HG02840 (cell line): ENCODE results near the gene JAK2.
"Not testable (repeated sequence)": the region's sequence is repeated elsewhere in the genome, so short reads cannot be mapped to it uniquely, and the experiment has no call there.

Experiments
- ATAC-seq: cut with Tn5 transposase; IDR thresholded peaks from one replicate; pipeline ENCODE4 v1.9.1; 2021; ENCODE audit warnings: mild to moderate bottlenecking, moderate library complexity, moderate number of reproducible peaks; ENCODE audit not compliant: unreplicated experiment, low FRiP score

Gene JAK2

GRCh38 chr9:4979239-4979638 is 5.8 kb upstream of the JAK2 start:
- no peak for ATAC-seq

- ATAC-seq = no peak
Observed at GRCh38 chr9:4980086-4980727, 4.9 kb upstream of the JAK2 start.

- ATAC-seq = no peak
Observed at GRCh38 chr9:4982721-4983482, 2.2 kb upstream of the JAK2 start.

- no peak for ATAC-seq
Observed at GRCh38 chr9:4983601-4984165, 1.4 kb upstream of the JAK2 start.

- ATAC-seq = peak; percentile 2
Observed at GRCh38 chr9:4984171-4984620, 876 bp upstream of the JAK2 start.

- peak; percentile 31 for ATAC-seq
Observed at GRCh38 chr9:4985386-4986266, 554 bp downstream of the JAK2 start.

- ATAC-seq = no peak
Observed at GRCh38 chr9:4986296-4986695, 1.2 kb downstream of the JAK2 start.

GRCh38 chr9:4986783-4987182 is 1.7 kb downstream of the JAK2 start:
- no peak for ATAC-seq

GRCh38 chr9:4987961-4988421 is 2.9 kb downstream of the JAK2 start:
- ATAC-seq = no peak

GRCh38 chr9:4992872-4993271 is 7.8 kb downstream of the JAK2 start:
- no peak for ATAC-seq

- ATAC-seq = no peak
Observed at GRCh38 chr9:4994166-4994890, 9.3 kb downstream of the JAK2 start.

GRCh38 chr9:4997196-4997595 is 12.1 kb downstream of the JAK2 start:
- no peak for ATAC-seq

GRCh38 chr9:4997631-4998030 is 12.6 kb downstream of the JAK2 start:
- ATAC-seq = no peak

- no peak for ATAC-seq
Observed at GRCh38 chr9:5002811-5003210, 17.7 kb downstream of the JAK2 start.

- no peak for ATAC-seq
Observed at GRCh38 chr9:5004481-5004880, 19.4 kb downstream of the JAK2 start.

- ATAC-seq = no peak
Observed at GRCh38 chr9:5008202-5008601, 23.1 kb downstream of the JAK2 start.

- no peak for ATAC-seq
Observed at GRCh38 chr9:5013374-5013773, 28.3 kb downstream of the JAK2 start.

- ATAC-seq = no peak
Observed at GRCh38 chr9:5015934-5016333, 30.9 kb downstream of the JAK2 start.

GRCh38 chr9:5025416-5025815 is 40.3 kb downstream of the JAK2 start:
- no peak for ATAC-seq

- ATAC-seq = not testable (repeated sequence)
Observed at GRCh38 chr9:5031941-5032340, 46.9 kb downstream of the JAK2 start.
